GM12878 (cell line): ENCODE data around the gene MED13L. TPM values are rescaled to one million over a fixed set of nuclear protein-coding genes. Genes with fewer than 3 reads are reported as not detected.

Experiments
- ATAC-seq: fragments of 200-7000 bp; cut with Tn5 transposase; 3 replicates; pipeline ENCODE4 v1.9.1; 2020; ENCODE audit warnings: mild to moderate bottlenecking, moderate library complexity
- BruUV-seq: library from RNA; stranded (reverse); fragments of 400-500 nt; replicated peaks from 2 replicates; lab custom pipeline; 2021; lab: Mats Ljungman, UMichigan
- CTCF ChIA-PET: fragments of 300-600 bp; sonication (Branson Sonifier 250); formaldehyde crosslinking; extraction: SDS; loops from one replicate; lab custom pipeline; 2021; ENCODE audit warnings: inconsistent platforms; lab: Yijun Ruan, JAX
- POLR2A ChIA-PET: fragments of 350-600 bp; formaldehyde crosslinking; extraction: SDS; loops from one replicate; lab custom pipeline; 2021; ENCODE audit warnings: inconsistent platforms; lab: Charles Lee
- RAD21 ChIA-PET: fragments of 300-600 bp; sonication (Branson Sonifier 250); formaldehyde crosslinking; loops from one replicate; lab custom pipeline; 2023; ENCODE audit warnings: antibody characterized with exemption; ENCODE audit not compliant: unreplicated experiment; lab: Charles Lee
- SMC1A ChIA-PET: fragments of 300-600 bp; sonication (Branson Sonifier 250); formaldehyde crosslinking; loops from one replicate; lab custom pipeline; 2023; ENCODE audit not compliant: unreplicated experiment, uncharacterized antibody; lab: Charles Lee
- DNase-seq: peaks from one replicate; pipeline ENCODE4 v3.0.0-alpha.2; 2011; ENCODE audit warnings: low read depth, low spot score
- FAIRE-seq: peaks from 3 replicates; lab custom pipeline; 2011; peaks lifted over from hg19 to GRCh38; lab: Jason Lieb, UNC
- H2AFZ ChIP-seq: 2 replicates; pipeline ENCODE4 v1.6.0; 2011; ENCODE audit warnings: low read depth, low read length, control low read depth; ENCODE audit not compliant: control insufficient read depth
- H3K27ac ChIP-seq: 2 replicates; pipeline ENCODE4 v1.5.1; 2011; ENCODE audit warnings: control low read depth; ENCODE audit not compliant: control insufficient read depth, insufficient read depth
- H3K27me3 ChIP-seq, 2 experiments: replicated peaks in 1 of 2; 2 replicates each; pipeline versions ENCODE4 v1.6.0 to v1.6.1; 2011; ENCODE audit warnings: low read length in 1 of 2; ENCODE audit not compliant: control insufficient read depth in 2 of 2, insufficient read depth in 2 of 2
- H3K36me3 ChIP-seq, 2 experiments: 2 replicates each; pipeline ENCODE4 v1.5.1; 2011; ENCODE audit warnings: low read length in 1 of 2; ENCODE audit not compliant: control insufficient read depth in 2 of 2, insufficient read depth in 2 of 2
- H3K4me1 ChIP-seq: 2 replicates; pipeline ENCODE4 v1.6.1; 2011; ENCODE audit warnings: mild to moderate bottlenecking, low read length, moderate library complexity, mixed read lengths; ENCODE audit not compliant: control insufficient read depth, insufficient read depth
- H3K4me2 ChIP-seq: 2 replicates; pipeline ENCODE4 v1.6.0; 2011; ENCODE audit warnings: control low read depth; ENCODE audit not compliant: control insufficient read depth, insufficient read depth
- H3K4me3 ChIP-seq: fragments of 200-600 bp; sonication (generic); 2 replicates; pipeline ENCODE4 v1.5.1; 2016
- H3K79me2 ChIP-seq: 2 replicates; pipeline ENCODE4 v1.6.0; 2011; ENCODE audit warnings: low read length; ENCODE audit not compliant: control insufficient read depth, insufficient read depth
- H3K9ac ChIP-seq: 2 replicates; pipeline ENCODE4 v1.8.0; 2011; ENCODE audit warnings: low read length, control low read depth, mixed read lengths; ENCODE audit not compliant: control insufficient read depth, insufficient read depth
- H3K9me3 ChIP-seq: replicated peaks from 3 replicates; pipeline ENCODE4 v1.5.1; 2011; ENCODE audit warnings: mild to moderate bottlenecking, low read length; ENCODE audit not compliant: control insufficient read depth, insufficient read depth
- H4K20me1 ChIP-seq: 2 replicates; pipeline ENCODE4 v1.6.0; 2011; ENCODE audit not compliant: control insufficient read depth, insufficient read depth
- CEBPB ChIP-seq, 2 experiments: fragments of 150-350 bp in 1 of 2; IDR thresholded peaks; 2 replicates each; pipeline ENCODE4 v1.6.1; 2012 to 2014; ENCODE audit warnings: low read depth in 2 of 2, low read length in 2 of 2, borderline replicate concordance in 1 of 2, inconsistent platforms in 1 of 2
- CEBPZ ChIP-seq: fragments of 150-350 bp; IDR thresholded peaks from 2 replicates; pipeline ENCODE4 v1.6.1; 2016; ENCODE audit warnings: low read depth, low read length
- ELK1 ChIP-seq: IDR thresholded peaks from 2 replicates; pipeline ENCODE4 v1.6.1; 2012; ENCODE audit warnings: low read depth, low read length, improper control_type of control experiment
- KAT2A ChIP-seq: conservative IDR thresholded peaks from 2 replicates; pipeline ENCODE4 v1.6.1; 2011; ENCODE audit warnings: low read depth, low read length; ENCODE audit not compliant: control insufficient read depth
- KDM1A ChIP-seq: fragments of 200-600 bp; sonication (generic); IDR thresholded peaks from 2 replicates; pipeline ENCODE4 v1.6.1; 2016; ENCODE audit warnings: borderline replicate concordance
- LARP7 ChIP-seq: fragments of 450-650 bp; IDR thresholded peaks from 2 replicates; pipeline ENCODE4 v1.6.1; 2017; ENCODE audit warnings: mild to moderate bottlenecking
- MAX ChIP-seq: IDR thresholded peaks from 2 replicates; pipeline ENCODE4 v1.6.1; 2012; ENCODE audit warnings: low read depth, low read length, improper control_type of control experiment
- PAX5 ChIP-seq: IDR thresholded peaks from 2 replicates; pipeline ENCODE4 v1.6.1; 2011; ENCODE audit warnings: low read depth, low read length, borderline replicate concordance
- SIX5 ChIP-seq: IDR thresholded peaks from 2 replicates; pipeline ENCODE4 v1.6.1; 2011; ENCODE audit warnings: mild to moderate bottlenecking, low read depth, low read length, moderate library complexity; ENCODE audit not compliant: severe bottlenecking
- SKIL ChIP-seq: fragments of 450-650 bp; IDR thresholded peaks from 2 replicates; pipeline ENCODE4 v1.6.1; 2017; ENCODE audit warnings: mild to moderate bottlenecking, low read depth, inconsistent platforms; ENCODE audit not compliant: poor library complexity, severe bottlenecking
- USF1 ChIP-seq: IDR thresholded peaks from 2 replicates; pipeline ENCODE4 v1.6.1; 2011; ENCODE audit warnings: borderline replicate concordance, low read depth, mild to moderate bottlenecking, moderate library complexity, mixed read lengths, low read length; ENCODE audit not compliant: insufficient read depth; ENCODE audit errors: extremely low read length
- ZNF622 ChIP-seq: fragments of 450-650 bp; IDR thresholded peaks from 2 replicates; pipeline ENCODE4 v1.6.1; 2017; ENCODE audit warnings: mild to moderate bottlenecking, inconsistent platforms
- WGBS: methylation state at CpG from one replicate; pipeline ENCODE4 v1.1.6; 2016; ENCODE audit warnings: low lambda C conversion rate; ENCODE audit not compliant: insufficient replicate concordance, insufficient coverage; ENCODE audit errors: missing lambda C conversion rate; 5-methylcytosine and 5-hydroxymethylcytosine counted together
- in situ Hi-C: fragments of 300-500 bp; cut with MboI; formaldehyde crosslinking; loops from 9 replicates; pipeline ENCODE4 v1.14.3; 2018; ENCODE audit warnings: mixed read lengths
- intact Hi-C: fragments of 100-400 bp; cut with micrococcal nuclease; formaldehyde crosslinking; loops from one replicate; pipeline ENCODE4 v1.14.2; 2022; ENCODE audit not compliant: unreplicated experiment
- polyA plus RNA-seq, 11 experiments: library from polyadenylated mRNA; depleted of rRNA in 4 of 11; unstranded in 6 of 11; stranded (reverse) in 5 of 11; fragments of >200 nt; fragmentation: Nextera tagmentation in 4 of 11; fragmentation: Illumina TruSeq in 1 of 11; extraction: Ambion mirVana in 4 of 11; extraction: Trizol in 1 of 11; gene quantifications; 1 replicate in 1 of 11; 2 replicates in 10 of 11; pipeline versions ENCODE4 v1.2.1 to v1.2.3, GENCODE V29; 2011 to 2016; ENCODE audit warnings: inconsistent platforms in 2 of 11, missing spikeins in 2 of 11, low read depth in 1 of 11
- total RNA-seq, 4 experiments: library from RNA; depleted of rRNA in 3 of 4; stranded (reverse); fragments of >200 nt in 3 of 4; fragmentation: Illumina TruSeq in 1 of 4; extraction: Trizol in 1 of 4; gene quantifications; 2 replicates each; pipeline versions ENCODE4 v1.2.1 to v1.2.3, GENCODE V29; 2013 to 2021

Gene MED13L
- total and polyA plus RNA-seq, 10 of the 15 experiments (the other 5 are each of a cell fraction or from before 2014, with no cell fraction given) = 3.7 to 30.1 (median 9.1) TPM

GRCh38 chr12:116295327-116296263 is 18.1 kb upstream of the MED13L start:
- Histone ChIP-seq H3K4me1 (no peaks in the 10 kb centered on the region), H4K20me1 (no peaks in the 10 kb centered on the region), H3K4me3 (no peak overlapping the region), H2AFZ (no peak overlapping the region), H3K4me2 (no peak overlapping the region), H3K27ac (no peak overlapping the region), H3K9ac (no peak overlapping the region), H3K9me3 (no peaks in the 10 kb centered on the region; the same call in 2 of the 3 replicates), H3K79me2 (no peaks in the 10 kb centered on the region), H3K36me3 (no peaks in the 10 kb centered on the region), H3K27me3 (peaks cover 0 to 6% of the 10 kb centered on the region in 2 experiments; a peak in 3 of 4 replicates)
- ChIA-PET CTCF (no interaction called here), SMC1A (no interaction called here), POLR2A (no interaction called here), RAD21 (no interaction called here)
- FAIRE-seq (no peak), ATAC-seq (no peak), DNase-seq (no peak)
- WGBS = 56% methylated on average over 4 of the region's 4 CpGs
- BruUV-seq = no TSS peak
- in situ Hi-C loops (no loop called here), intact Hi-C loops (no loop called here)
- TF ChIP-seq ZNF622 (no peak), PAX5 (no peak), SIX5 (no peak), USF1 (no peak), CEBPZ (no peak), KAT2A (no peak), SKIL (no peak), CEBPB (IDR thresholded peaks at IDR 0.05; ENCODE audit: borderline replicate concordance in 1 of 2, low read depth in 2 of 2, low read length in 2 of 2) (no peak), MAX (no peak), ELK1 (no peak), LARP7 (no peak), KDM1A (no peak)
